ENCODE results near the gene THAP7.
"Not testable (repeated sequence)": the region's sequence is repeated elsewhere in the genome, so short reads cannot be mapped to it uniquely, and the experiment has no call there.

The THAP7 gene

GRCh38 chr22:21001601-21002325, at the start of gene THAP7:
TSS of gene THAP7 (minus strand) at chr22:21002118. CDS start at chr22:21001911, 207 bp downstream.
- DNase-seq = peak; percentile 80

DNA sequence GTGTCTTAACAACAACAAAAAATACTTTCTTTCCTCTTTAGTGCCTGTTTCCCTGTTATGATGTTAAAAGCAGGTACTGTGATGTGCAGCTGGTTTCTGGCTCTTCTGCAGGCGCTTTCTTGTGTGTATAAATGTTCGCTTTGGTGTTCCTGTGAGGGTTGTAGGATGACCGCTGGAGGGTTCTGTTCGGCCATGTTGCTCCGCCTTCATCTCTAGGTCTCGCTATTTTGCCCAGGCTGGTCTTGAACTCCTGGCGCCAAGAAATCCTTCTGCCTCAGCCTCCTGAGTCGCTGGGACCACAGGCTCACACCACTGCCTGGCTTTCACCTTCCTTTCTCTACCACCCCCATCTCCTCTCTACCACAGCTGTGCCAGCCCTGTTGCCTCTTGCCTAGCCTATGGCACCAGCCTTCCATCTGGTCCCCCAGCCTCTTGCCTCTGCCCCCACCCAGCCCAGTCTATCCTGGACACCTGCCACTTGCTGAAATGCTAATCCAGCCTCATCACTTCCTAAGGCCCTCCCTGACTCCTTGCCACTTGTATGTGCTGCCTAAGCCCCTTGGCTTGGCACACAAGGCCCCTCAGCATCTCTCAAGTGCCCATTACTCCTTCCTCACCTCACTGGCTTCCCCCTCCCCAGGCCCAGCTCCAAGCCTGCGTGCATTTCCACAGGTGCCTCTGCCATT, 49.4 kb upstream of the THAP7 start:
- DNase-seq = no peak

DNA sequence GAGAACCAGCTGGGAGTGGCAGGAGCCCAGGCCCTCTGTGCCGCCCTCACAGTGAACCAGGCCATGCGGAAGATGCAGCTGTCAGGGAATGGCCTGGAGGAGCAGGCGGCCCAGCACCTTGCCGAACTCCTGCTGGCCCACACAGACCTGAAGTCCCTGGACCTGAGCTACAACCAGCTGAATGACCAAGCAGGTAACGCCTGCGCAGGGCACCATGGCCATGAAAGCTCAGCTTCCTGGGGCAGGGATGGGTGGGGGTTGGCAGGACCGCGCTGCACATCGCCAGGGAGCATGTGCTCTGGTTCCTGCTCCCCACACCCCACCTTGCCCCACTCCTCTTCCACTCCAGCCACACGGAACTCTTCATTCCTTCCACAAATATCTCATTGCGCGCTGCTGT, 47.0 kb upstream of the THAP7 start:
- not testable (repeated sequence) for DNase-seq

GRCh38 chr22:21048448-21048847, 46.5 kb upstream of the THAP7 start:
- DNase-seq = not testable (repeated sequence)

DNA sequence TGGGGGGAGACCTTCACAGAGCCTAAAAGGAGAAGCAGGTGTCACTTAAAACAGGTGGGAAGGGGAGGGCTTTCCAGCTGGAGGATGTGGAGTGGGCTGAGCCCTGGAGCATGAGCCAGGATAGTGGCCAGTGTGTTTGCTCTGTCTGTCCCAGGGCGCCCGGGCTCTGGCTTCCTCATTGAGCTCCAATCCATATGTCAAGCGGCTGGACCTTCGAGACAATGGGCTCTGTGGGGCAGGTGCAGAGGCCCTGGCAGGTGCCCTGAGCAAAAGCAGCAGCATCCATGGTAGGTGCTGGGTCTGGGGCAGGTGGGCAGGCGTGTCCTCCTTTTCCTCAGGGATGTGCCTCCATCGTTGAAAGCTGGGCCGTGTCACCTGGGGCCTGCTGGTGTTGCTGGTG, 45.8 kb upstream of the THAP7 start:
- no peak for DNase-seq

DNA sequence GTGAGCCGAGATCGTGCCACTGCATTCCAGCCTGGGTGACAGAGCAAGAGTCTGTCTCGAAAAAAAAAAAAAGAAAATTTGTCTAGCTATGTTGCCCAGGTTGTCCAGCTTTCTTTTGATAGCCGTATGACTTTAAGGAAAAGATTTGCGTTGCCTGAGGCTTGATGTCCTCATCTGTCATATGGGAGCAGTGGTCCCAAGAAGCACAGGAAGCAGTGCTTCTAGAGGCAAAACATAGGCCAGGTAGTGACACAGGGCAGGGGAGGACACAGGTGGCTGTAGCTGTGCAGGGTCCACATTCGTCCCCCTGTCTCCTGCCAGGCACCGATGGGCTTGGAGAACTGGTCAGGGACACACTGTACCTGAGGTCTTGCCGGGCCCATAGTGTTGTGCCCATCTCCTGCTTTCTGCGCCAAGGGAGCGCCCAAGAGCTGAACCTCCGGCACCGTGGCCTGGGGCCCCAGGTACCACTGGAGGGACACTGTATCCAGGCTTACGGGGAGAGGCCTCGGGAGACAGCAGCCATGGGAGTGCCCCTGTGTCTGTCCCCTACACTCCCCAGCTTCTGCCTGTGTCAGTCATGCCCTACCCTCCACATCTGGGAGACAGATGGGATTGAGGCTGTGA, 45.2 kb upstream of the THAP7 start:
- DNase-seq = no peak

- peak; percentile 84 for DNase-seq
Observed at GRCh38 chr22:21045585-21046294, 43.8 kb upstream of the THAP7 start, which contains the start of gene LRRC74B. TSS of gene LRRC74B (plus strand) at chr22:21045946. CDS start at chr22:21045987, 41 bp downstream.

- DNase-seq = peak; percentile 61
Observed at GRCh38 chr22:21044931-21045584, 43.1 kb upstream of the THAP7 start.

- peak; percentile 29 for DNase-seq
Observed at GRCh38 chr22:21043860-21044535, 42.1 kb upstream of the THAP7 start.

DNA sequence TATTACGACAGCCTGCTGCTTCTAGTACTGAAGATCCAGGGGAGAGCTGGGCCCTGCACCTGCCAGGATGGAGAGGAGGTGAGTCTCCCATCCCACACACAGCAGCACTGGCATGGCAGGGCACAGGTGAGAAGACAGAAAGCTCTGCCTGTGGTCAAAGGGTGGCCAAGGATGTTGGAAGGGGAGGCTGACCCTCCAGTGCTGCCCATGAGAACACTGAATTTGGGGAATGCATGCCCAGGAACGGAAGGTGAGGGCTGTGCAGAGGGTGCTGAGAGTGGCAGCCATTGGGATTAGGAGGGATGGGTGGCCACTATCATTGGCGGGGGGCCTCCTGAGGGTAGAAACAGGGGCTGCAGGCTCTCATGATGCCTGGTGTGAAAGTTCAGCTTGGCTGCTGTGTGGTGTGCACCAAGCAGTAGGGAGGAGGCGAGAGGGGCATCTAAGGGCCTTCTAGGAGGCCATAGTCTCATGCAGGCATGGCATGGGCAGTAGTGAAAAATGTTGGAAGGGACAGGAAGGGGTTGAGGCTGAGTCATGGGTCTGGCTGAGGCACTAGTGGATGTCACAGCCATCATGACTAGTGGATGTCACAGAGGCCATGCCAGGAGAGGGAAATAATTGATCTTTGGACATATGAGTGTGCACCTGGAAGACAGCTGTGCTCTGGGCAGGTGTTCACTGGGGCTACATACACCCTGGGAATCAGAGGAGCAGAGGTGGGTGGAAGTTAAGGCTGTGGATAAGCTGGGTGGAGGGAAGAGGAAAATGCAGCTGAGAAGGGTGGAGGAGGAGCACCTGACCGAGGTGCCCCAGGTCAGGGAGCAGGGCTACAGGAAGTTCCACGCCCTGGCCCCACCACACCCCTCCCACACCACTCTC, 41.3 kb upstream of the THAP7 start:
- no peak for DNase-seq

GRCh38 chr22:21041937-21042336, 40.0 kb upstream of the THAP7 start:
- peak; percentile 9 for DNase-seq

GRCh38 chr22:21039158-21039557, 37.2 kb upstream of the THAP7 start:
- not testable (repeated sequence) for DNase-seq

DNA sequence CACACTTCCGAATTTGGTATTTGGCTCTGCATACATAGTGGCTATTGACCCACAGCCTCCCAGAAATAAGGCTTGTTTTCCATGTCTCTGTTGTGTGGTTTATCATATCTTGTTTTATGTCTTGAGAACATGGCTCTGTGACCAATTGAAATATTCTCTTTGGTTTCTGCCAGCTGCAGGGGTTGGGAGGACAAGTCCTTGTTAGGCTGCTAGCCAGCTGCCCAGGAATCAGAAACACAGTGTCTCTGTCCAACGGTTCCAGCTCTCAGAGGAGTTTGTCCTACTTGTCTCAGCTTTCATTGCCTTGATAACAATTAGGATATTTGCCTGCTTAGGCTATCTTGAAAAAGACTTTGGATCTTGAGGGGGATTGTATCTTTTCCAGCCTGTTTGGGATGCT, 36.5 kb upstream of the THAP7 start:
- DNase-seq = no peak

DNA sequence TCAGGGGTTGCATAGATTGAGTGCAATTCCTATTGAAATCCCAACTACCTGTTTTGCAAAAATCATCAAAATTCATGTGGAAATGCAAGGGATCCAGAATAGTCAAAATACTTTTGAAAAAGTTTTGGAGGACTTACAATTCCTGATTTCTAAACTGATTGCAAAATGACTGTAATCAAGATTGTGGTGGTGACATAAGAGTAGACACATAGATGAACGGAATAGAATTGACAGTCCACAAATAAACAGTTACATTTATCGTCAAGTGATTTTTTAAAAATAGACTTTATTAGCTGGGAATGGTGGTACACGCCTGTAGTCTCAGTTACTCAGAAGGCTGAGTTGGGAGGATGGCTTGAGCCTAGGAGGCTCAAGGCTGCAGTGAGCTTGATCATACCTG, 33.1 kb upstream of the THAP7 start:
- DNase-seq = no peak

DNA sequence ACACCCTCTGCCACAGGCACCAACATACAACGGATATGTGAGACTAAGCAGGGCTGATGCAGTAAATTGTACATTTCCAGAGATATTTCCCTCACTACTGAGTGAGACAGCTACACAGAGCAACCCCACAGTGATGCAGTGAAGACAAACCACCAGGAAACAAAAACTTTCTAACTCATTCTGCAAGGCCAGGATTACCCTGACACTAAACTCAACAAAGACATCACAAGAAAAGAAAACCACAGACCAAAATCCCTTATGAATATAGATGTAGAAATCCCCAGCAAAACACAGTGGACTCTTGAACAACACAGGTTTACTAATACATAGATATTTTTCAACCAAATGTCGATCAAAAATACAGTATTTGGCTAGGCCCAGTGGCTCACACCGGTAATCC, 32.0 kb upstream of the THAP7 start:
- no peak for DNase-seq

GRCh38 chr22:21032868-21033688, 31.2 kb upstream of the THAP7 start:
- DNase-seq = no peak

DNA sequence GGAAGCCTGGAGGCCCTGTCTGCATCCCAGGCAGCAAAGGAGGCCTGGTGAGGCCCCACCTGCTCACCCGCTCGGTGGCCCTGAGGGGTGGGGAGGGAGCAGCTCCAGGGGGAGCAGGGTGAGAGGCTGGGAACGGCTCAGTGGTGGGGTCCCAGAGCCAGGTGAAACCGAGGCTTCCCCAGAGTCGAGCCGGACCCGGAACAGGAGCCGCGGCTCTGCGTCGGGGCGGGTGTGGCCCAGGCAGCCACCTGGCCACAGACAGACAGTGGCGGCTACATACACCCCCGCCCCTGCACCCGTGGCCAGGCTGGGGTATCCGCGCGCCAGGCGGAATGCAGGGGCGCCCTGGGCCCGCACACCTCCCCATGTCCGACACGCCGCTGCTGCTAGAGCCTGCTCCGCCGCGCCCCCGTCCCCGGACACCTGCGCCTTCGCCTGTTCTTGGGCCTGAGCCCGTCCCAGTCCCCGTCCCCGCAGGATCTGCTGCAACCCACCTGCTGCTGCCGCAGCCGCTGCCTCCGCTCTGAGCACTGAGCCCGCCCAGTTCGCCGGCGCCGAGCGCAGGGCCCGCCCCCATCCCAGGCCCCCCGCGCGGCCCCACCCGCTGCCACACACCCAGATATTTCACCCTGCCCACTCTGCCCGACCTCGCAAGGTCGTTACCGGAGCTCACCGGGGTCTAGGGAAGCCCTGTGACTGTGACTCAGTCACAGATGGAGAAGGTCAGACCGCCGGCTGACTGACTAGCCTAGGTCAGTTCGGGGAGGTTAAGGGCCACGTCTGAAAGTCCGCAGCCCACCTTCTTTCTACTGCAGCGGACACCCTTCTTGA, 30.3 kb upstream of the THAP7 start, which contains the start of gene SLC7A4:
Gene SLC7A4 (minus strand): TSS at position 525 of the 831 bp plus-strand sequence. CDS start 749 bp downstream, outside the sequence.
- DNase-seq = no peak

DNA sequence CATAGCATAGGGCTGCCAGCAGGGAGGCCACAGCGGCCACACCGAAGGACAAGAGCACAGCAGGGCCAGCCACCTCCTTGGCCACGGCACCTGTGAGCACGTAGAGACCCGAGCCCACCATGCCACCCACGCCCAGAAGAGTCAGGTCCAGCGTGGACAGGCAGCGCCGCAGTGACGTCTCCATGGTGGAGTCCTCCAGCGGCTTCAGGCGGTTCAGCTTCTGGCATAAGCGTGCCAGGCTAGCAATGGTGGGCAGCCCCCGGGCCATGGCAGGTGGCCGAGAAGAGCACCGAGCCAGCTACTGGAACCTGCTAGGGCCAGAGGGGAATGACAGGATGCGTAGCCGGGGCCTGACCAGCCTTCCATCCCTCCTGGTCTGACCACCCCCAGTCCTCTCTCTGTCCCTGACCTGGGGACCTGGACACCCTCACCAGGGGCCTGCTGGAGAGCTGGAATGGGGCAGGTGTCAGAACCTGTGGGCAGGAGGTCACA, 29.7 kb upstream of the THAP7 start:
- no peak for DNase-seq
